ENCODE data around the gene PRSS1.

Gene PRSS1

DNA sequence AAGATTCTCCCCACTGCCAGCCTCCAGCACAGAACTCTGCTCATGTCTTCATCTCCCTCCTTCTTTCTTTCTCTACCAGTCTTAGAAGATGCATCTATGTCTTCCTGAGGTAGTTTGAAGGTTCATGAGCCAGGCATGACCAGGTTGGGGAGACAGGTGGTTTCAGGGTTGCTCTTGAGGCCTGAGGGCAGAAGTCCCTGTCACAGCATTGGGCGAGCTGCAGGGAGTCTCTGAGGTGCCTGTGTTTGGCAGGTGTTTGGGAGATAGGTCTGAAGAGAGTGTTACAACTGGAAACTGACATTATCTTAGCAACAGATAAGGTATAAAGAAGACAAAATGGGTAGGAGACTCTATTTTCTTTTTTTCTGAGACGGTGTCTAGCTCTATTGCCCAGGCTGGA, 40.2 kb downstream of the PRSS1 start:
- TF ChIP-seq CTCF (IDR thresholded peaks at IDR 0.05; ENCODE audit: borderline replicate concordance, control extremely low read depth, extremely low read depth, insufficient read depth, missing control alignments), result no peak
- no peak for DNase-seq (ENCODE audit: low spot score)
- in situ Hi-C loops (cut with MboI; ENCODE audit: low sequenced_read_pairs, unreplicated experiment), result no loop called here

- DNase-seq (ENCODE audit: low spot score), result no peak
- in situ Hi-C loops (cut with MboI; ENCODE audit: low sequenced_read_pairs, unreplicated experiment), result no loop called here
- no peak for TF ChIP-seq CTCF (IDR thresholded peaks at IDR 0.05; ENCODE audit: borderline replicate concordance, control extremely low read depth, extremely low read depth, insufficient read depth, missing control alignments)
Measured at GRCh38 chr7:142790056-142790455, 40.8 kb downstream of the PRSS1 start.

GRCh38 chr7:142790555-142790954, 41.3 kb downstream of the PRSS1 start:
- in situ Hi-C loops (cut with MboI; ENCODE audit: low sequenced_read_pairs, unreplicated experiment), result no loop called here
- DNase-seq (ENCODE audit: low spot score), result no peak
- TF ChIP-seq CTCF (IDR thresholded peaks at IDR 0.05; ENCODE audit: borderline replicate concordance, control extremely low read depth, extremely low read depth, insufficient read depth, missing control alignments), result no peak

DNA sequence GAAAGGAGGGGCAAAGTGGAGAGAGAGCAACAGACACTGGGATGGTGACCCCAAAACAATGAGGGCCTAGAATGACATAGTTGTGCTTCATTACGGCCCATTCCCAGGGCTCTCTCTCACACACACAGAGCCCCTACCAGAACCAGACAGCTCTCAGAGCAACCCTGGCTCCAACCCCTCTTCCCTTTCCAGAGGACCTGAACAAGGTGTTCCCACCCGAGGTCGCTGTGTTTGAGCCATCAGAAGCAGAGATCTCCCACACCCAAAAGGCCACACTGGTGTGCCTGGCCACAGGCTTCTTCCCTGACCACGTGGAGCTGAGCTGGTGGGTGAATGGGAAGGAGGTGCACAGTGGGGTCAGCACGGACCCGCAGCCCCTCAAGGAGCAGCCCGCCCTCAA, 42.2 kb downstream of the PRSS1 start:
- in situ Hi-C loops (cut with MboI; ENCODE audit: low sequenced_read_pairs, unreplicated experiment), result no loop called here
- DNase-seq (ENCODE audit: low spot score), result no peak
- TF ChIP-seq CTCF (IDR thresholded peaks at IDR 0.05; ENCODE audit: borderline replicate concordance, control extremely low read depth, extremely low read depth, insufficient read depth, missing control alignments), result no peak

DNA sequence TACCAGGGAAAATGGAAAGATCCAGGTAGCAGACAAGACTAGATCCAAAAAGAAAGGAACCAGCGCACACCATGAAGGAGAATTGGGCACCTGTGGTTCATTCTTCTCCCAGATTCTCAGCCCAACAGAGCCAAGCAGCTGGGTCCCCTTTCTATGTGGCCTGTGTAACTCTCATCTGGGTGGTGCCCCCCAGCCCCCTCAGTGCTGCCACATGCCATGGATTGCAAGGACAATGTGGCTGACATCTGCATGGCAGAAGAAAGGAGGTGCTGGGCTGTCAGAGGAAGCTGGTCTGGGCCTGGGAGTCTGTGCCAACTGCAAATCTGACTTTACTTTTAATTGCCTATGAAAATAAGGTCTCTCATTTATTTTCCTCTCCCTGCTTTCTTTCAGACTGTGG, 42.9 kb downstream of the PRSS1 start:
- DNase-seq (ENCODE audit: low spot score), result no peak
- no peak for TF ChIP-seq CTCF (IDR thresholded peaks at IDR 0.05; ENCODE audit: borderline replicate concordance, control extremely low read depth, extremely low read depth, insufficient read depth, missing control alignments)
- in situ Hi-C loops (cut with MboI; ENCODE audit: low sequenced_read_pairs, unreplicated experiment), result no loop called here

GRCh38 chr7:142792593-142792992, 43.3 kb downstream of the PRSS1 start:
- TF ChIP-seq CTCF (IDR thresholded peaks at IDR 0.05; ENCODE audit: borderline replicate concordance, control extremely low read depth, extremely low read depth, insufficient read depth, missing control alignments), result no peak
- no peak for DNase-seq (ENCODE audit: low spot score)
- in situ Hi-C loops (cut with MboI; ENCODE audit: low sequenced_read_pairs, unreplicated experiment), result no loop called here

GRCh38 chr7:142793156-142793555, 43.9 kb downstream of the PRSS1 start:
- DNase-seq (ENCODE audit: low spot score), result no peak
- in situ Hi-C loops (cut with MboI; ENCODE audit: low sequenced_read_pairs, unreplicated experiment), result no loop called here
- no peak for TF ChIP-seq CTCF (IDR thresholded peaks at IDR 0.05; ENCODE audit: borderline replicate concordance, control extremely low read depth, extremely low read depth, insufficient read depth, missing control alignments)
